ENCODE results near the gene SPDL1.

SPDL1 gene, protein sequence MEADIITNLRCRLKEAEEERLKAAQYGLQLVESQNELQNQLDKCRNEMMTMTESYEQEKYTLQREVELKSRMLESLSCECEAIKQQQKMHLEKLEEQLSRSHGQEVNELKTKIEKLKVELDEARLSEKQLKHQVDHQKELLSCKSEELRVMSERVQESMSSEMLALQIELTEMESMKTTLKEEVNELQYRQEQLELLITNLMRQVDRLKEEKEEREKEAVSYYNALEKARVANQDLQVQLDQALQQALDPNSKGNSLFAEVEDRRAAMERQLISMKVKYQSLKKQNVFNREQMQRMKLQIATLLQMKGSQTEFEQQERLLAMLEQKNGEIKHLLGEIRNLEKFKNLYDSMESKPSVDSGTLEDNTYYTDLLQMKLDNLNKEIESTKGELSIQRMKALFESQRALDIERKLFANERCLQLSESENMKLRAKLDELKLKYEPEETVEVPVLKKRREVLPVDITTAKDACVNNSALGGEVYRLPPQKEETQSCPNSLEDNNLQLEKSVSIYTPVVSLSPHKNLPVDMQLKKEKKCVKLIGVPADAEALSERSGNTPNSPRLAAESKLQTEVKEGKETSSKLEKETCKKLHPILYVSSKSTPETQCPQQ

DNA sequence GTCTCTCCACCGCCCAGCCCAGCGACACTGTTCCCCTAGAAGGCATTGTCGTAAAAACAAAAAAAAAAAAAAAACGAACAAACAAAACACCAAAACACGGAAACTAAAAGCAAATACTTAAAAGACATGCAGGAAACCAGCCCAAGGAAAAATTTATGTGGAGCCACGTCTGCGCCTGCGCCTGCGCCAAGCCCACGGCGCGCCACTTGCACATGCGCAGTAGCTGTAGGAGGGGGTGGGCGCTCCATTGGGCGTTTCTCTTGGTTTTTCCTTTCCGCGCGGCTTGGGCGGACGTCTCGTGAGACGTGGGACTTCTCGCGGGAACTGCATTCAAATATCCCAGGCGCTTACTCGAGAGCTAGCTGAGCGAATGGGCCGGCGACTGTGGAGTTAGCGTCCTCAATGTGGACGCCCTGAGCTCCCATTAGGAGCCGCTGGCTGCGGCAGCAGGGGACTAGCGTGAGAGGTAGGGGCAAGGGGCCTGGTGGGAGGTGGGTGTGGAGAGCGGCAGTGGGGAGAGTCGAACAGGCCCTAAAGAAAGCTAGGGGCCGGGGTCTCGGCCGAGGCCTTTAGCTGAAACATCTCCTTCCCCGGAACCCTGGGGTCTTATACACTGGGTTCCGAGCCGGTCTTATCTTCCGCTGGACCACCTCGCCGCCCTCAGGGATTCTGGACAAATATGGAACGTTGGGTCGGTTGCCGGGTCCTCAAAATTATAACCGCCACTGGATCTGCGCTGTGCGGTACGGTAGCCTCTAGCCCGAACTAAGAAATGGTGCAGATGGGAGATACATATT is at the start of gene SPDL1:
Gene SPDL1, plus strand, starts transcription at position 350 of the 797 bp plus-strand sequence. CDS start 4,644 bp downstream, outside the sequence.
- DNase-seq, result peak; percentile 89 to 95

DNA sequence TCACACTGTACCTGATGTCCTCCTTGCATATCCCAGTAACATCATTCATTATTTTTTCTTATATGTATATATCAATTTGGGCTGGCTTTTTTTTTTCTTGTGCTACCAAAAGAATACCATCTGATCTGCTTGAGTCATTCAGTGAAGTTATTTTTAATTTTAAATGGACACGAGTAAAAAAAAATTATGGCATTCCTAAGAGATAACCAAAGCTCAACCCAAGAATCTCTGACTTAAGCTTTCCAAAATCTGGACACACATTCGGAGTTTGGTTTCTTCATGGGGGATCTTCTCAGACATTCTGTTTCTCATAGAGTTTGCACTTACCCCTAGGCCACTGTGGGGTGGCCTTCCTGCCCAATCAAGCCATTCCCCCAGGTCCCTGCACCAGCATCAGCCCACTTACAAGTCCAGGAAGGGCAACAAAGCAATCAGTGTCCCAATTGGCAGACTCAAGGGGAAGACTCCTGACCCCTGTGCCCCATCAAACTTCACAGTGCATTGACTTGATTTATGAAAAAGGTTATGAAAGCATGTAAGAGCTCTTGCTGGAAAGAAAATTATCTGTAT is 49.2 kb upstream of the SPDL1 start:
- DNase-seq, result no peak

DNA sequence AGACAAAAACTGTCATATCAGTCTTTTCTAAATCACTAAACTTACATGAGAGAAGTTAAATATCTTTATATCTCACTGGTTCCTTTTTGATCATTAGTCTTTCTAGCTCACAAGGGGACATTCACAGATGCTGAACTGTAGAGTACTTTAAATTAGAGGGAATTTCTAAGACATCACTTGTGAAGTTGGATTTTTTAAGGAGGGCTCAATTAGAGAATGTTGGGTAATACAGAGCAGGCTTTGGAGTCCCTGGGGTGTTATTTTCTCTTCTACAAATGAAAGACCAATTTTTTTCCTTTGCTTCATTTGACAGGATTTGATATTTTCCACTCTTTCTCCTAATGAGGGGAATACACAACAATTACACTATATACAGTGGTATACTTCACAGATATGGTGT is 48.6 kb upstream of the SPDL1 start:
- no peak for DNase-seq

DNA sequence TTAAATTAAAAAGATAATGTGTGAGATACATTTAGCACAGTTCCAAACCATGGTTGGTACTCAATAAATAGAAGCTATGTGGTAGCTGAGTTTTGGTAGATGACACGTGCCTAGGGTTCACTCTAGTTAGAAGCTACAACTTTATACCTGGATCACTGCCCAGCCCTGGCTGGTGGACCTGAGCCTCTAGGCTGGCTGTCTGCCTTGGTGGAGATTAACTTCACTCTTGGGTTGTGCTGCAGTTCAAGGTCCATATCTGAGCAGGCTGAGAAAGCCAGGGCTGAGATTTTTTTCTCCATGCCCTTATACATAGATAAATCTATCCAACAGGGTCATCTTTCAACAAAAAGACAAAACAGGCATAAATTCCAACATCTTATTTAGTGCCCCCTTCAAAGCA is 44.6 kb upstream of the SPDL1 start:
- DNase-seq, result no peak

DNA sequence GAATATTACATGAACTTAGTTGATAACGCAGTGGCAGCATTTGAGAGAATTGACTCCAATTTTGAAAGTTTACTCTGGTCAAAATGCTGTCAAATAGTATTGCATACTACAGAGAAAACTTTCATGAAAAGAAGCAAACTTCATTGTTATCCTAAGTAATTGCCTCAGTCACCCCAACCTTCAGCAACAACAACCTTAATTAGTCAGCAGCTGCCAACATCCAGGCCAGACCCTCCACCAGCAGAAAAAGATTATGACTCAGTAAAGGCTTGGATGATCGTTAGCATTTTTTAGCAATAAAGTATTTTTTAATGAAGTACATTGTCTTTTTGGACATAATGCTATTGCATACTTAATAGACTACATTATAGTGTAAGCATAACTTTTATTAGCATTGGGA is 40.8 kb upstream of the SPDL1 start:
- no peak for DNase-seq

DNA sequence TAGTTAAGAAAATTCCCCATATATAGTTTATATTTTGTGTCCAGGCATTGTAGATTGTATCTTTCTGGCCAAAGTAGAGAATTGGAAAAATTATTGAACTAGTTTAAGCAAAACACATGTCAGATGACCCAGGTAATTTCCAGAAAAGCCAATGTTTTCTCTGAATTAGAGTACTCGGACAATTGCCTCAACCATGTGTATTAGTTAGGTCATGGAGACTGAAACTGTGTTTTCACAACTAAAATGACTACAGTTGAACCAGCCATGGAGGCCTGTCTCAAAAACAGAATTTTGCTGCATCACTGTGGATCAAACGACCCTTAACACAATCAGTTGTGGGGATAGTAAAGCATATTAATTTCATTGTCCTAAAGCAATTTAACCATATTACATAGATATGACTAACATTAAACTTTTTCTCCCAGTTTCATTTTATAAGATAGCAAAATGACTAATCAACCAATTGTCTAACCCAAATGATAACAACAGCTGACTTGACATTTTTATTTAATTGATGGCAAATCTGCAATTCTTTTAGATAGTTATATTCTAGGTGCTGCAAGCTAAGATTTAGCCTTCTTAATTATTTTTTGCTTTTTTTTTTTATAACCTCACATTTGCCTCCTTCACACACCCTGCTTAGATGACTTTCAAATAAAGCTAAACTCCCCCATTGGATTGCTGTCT is 39.2 kb upstream of the SPDL1 start:
- DNase-seq, result no peak

DNA sequence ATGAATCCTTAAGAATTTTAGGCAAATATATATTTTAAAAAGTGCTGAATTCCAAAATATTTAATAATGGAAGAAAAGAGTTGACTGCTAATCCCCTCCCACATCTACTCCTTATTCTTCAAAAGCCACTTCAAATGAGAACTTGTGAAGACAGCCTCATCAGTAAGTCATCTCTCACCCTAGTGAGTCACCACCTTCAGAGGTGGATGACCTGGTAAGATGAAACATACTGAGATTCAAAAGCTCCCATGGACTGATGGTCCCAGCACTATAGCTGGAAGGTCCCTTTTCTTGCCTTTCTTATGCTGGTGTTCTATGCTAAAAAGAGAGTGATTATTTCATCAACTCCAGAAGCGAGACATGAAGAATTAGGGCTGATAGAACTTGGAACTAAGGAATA is 37.8 kb upstream of the SPDL1 start:
- DNase-seq, result no peak

DNA sequence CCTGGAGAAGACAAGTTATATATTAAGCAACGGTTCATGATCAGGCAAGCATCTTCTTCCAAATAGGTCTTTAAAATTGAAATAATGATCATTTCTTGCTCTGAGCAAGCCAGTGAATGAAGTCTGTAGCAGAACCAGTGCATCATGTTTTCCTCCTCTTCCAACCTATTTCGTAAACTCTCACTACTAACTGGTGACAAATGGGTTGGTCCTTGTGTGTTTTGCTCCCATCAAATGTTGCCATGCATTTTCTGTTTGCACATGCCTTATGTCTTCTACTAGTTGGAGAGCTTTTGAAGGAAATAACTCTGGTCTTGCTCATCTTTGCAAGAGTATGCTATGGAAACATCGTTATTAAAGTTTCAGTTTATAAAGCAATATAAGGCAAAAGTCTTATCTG is 37.2 kb upstream of the SPDL1 start:
- DNase-seq, result no peak

DNA sequence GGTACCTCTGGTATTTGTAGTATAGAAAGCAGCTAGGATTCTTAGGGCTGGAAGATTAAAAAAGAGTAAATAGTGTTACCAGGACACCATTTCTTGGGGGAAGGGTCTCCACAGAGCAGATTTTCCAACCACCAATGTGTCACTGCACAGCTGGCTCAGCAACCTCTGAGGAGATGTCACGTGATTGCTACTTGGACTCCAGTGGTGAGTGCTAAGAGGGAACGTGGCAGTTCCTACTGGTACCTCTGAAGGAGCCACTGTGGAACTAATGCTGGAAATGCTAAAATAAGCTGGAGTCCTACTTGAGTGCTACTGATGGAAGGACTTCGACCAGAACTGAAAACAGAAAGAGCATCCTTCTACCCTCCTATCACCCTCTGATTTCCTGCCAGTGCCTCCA is 36.1 kb upstream of the SPDL1 start:
- peak in 1 of 2 experiments; percentile 23 for DNase-seq

DNA sequence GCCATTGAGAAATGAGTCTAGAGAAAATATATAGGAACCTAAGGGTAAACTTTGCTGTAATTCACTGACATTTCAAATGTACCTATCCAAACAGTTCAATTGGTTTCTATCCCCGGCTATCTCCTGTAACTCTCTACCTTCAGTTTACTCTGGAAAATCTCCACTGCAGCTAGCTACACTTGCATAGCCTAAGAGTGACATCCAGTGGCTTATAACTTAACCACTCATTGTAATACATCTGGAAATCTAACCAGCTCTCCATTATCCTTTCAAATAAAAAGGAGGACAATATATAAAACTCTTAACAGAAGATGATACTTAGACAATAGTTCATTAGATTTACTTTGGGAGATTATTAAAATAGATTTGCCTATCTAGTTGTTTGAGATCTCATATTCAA is 35.3 kb upstream of the SPDL1 start:
- peak in 1 of 2 experiments; percentile 54 for DNase-seq

DNA sequence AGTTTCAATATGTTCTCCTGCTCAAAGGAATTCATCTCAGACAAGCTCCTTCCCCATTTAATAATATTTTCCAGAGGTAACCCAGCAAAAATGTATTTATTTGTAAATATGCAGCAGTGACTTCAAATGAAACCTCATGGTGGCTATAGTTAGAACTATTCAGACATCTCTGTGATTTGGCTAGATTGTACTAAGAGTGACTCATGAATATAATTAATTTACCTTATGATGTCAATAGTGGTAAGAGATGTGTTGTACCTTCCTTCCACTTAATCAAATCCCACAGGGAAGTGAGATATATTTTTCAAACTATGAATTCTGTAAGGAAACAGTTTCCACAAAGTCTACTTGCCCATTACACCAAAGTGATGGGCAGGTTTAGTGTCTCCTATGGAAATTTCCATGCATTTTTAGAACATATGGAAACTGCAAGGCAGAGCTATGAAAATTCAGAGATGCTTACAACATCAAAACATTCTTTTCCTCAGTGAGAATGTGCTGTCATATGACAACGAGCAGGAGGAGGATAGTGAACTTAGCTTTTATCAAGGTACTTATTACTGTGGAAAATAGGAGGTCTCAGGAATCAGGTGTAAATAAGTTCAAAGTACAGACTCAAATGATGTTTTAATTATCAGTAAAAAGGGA is 34.0 kb upstream of the SPDL1 start:
- DNase-seq, result no peak

DNA sequence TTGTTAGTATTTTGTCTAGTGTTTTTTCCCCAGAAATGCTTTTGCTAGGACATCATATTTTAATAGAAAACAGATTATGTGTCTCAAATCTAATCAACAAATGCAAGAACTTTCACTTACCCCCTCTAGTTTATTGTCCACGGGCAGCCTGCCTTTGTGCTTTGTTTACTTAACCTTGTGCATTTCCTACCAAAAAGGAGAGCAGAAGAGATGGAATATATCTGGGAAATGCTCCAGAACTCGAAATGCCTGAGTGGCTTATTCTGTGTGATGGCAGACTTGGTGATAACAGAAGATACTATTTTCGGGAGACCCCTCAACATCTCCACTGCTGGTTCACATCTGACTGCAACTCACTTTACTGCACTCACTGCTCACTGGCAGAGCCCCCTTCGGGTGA is 33.3 kb upstream of the SPDL1 start:
- no peak for DNase-seq

DNA sequence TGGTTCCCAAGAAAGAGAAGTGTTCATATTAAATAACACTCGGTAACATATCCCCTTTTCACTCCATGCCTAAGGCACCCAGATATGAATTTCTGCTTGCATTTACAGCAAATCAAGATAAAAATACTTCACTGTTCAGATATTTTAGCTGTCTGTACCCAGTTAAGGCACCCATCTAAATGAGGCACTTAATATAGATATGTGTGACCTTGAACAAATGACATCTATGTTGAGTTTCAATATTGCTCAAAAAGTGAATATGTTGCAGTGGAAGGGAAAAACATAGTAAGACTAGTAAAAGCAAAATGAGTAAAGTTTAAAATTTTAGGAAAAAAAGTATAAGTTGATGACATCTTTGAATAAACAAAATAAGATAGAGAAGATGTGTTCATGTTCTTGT is 32.4 kb upstream of the SPDL1 start:
- DNase-seq, result no peak

DNA sequence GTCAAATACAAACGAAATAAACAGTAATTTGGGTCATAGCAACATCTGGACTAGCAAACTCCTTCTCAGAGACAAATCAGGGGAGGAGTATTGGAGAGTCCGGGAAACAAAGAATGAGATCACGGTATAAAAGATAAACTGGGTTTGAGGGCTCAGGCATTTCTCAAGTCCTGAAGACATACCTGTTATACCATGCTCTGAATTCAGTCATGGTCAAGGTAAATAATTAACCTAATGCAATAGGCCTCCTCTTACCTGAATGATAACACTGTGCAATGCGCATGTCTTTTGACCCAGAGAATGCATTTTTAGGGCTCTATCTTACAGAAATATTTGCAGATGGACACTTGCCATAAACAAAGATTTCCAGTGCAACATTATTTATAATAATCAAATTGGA is 31.9 kb upstream of the SPDL1 start:
- DNase-seq, result no peak

DNA sequence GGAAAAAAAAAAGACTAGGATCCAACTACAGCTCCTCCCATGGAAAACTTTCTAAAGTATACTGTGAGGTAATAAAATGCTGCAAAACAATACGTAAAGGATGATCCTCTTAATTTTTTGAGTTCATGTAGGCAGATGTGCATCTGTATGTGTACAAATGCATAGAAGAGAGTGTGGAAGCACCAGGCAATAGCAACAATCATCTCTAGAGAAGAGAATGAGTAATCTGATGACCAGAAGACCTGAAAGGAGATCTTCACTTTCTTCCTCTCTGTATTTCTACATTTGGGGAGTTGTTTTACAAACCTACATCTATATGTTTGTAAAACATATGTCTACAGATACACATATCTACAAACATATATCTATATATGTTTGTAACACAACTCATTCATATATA is 29.3 kb upstream of the SPDL1 start:
- DNase-seq, result no peak

DNA sequence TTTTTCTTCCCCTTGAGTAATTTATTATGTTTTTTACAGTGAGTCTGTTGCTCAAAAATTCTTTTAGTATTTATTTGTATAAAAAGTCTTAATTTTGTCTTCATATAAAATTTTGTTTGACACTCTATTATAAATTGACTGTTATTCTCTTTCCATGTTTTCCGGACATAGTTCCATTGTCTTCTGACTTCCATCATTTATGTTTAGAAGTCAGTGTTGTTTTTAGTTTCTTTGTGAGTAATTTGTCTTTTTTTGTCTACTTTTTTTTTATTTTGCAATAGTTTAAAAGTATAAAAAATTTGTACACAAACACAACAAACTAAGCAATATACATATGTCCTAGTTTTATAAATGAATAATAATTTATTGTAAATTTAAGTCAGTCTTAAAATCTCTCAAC is 25.7 kb upstream of the SPDL1 start:
- no peak for DNase-seq

DNA sequence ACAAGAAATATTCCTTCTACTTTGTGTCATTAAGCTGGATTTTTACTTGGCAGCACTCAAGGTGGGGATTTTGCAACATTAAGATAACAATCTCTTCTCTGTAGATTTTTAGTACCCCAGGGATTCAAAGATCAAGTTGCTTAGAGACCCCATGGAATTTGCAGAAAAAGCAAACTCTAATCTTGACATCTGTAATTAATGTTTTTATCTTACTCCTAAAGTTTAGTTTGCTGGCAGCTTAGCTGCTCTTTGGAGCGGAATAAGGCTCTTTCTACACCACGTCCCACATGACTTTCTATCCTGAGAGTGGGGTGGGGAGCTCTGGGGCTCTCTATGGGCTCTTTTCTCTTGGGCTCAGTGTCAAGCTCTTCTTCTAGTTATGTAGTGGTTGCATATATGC is 21.7 kb upstream of the SPDL1 start:
- DNase-seq, result no peak

DNA sequence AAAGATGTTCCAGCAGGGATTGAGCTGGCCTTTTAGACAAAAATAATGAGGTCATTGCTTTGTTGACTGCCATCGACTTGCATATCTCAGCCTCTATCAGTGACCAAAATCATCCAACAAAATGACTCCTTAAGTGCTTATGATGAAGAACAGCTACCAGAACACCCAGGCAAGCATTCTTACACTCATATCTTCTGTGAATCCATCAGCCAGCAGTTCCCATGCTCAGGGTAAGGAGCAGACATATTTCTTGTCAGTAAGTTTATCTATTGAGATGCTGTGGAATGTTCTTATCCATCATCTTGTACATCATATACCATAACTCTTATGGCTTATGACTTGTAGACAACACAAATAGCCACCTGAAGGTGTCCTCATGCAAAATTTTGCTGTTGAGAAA is 20.2 kb upstream of the SPDL1 start:
- DNase-seq, result no peak

DNA sequence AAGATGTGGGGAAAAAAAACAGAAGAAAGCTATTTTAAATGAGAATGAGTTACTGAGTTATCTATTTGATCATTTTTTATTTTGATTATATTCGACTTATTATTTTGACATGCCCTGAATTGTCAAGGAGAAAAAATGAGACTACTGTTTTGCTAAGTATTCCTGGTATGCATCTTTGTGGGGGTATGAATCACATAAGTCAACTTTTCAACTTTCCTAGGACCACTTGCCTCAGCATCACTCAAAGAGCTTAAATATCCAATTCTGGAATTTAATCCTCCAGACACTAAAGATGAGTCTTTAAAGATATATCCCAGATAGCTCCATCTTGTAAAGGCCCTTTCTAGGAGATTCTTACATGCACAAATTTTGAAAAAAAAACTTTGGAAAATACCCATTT is 17.4 kb upstream of the SPDL1 start:
- no peak for DNase-seq

DNA sequence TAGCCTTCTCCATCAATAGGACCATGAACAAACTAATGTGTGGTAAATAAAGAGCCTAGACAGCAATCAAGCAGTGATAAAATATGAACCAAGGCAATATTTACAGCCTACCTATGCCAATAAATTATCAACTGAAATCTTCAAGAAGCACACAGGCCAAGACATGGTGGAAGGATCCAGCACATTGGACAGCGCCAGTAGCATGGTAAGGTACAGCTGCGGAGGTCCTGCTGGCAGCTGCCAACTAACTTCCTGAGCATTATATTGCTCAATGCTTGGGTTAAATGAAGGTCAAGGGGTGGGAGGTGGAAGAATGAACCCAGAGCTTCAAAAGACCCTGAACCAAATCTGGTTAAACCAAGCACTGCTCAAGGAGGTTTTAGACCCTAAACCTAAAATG is 16.5 kb upstream of the SPDL1 start:
- no peak for DNase-seq

DNA sequence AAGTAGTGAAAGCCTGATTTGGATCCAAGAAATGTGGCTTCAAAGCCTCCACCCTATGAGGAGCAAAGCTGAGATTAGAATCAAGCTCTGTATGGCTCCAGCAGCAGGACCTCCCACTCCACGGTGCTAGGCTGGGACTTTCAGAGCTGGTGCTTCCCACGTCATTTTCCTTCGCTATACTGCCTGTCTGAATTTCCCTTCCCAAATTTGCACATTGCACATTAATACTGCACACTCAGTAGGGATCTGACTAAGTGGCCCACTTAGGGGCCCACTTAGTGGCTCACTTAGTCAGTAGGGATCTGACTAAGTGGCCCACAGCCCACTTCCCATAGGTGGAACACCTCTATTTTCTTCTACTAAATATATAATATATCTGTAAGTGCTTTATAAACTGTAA is 14.1 kb upstream of the SPDL1 start:
- DNase-seq, result no peak

DNA sequence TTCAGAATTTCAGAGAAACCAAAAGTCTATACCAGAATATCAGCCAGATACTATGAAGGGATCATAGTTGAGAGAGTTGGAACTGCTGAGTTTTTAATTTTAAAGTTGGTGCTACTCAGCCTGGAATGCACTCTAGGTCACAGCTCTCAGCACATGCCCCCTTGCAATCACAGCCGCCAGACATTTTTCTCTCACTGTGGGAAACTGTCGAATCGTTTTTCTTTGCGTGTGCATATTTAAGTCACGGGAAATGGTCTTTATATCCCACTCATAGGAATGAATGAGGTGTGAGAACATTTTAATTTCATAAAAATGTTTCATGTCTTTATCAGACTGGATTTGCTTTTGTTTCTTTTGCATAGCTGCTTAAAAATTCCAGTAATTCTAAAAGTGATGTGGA is 12.2 kb upstream of the SPDL1 start:
- DNase-seq, result no peak
